T-helper 22 cell (primary cell): ENCODE data around the gene AZIN2.
"Not testable (repeated sequence)": the region's sequence is repeated elsewhere in the genome, so short reads cannot be mapped to it uniquely, and the experiment has no call there.

ENCODE experiments used
- DNase-seq: peaks from one replicate; pipeline ENCODE4 v3.0.0-alpha.2; 2020; ENCODE audit warnings: low read depth

AZIN2 gene

DNA sequence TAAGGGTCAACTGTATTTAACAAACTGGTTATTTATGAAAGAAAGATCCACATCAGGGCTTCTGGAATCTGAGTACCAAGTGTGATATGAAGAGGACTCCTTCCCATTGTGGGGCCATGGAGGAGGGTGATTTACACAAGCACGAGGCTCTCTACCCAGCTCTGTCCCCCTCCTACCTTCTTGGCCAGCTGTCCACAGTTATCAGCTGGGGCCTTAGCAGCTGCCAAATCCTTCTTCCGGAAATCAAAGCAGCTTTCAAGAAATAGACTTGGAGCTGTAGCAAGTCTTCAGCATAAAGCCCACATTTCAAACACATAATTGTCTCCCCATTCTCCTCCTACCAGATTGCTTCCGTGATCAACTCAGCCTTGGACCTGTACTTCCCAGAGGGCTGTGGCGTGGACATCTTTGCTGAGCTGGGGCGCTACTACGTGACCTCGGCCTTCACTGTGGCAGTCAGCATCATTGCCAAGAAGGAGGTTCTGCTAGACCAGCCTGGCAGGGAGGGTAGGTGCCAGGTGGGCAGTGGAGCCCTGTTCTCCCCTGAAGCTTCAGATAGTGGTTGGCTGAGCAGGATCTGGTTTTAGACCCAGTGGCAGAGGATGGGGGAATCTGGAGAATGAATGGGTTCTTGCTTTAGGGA is 15.5 kb downstream of the AZIN2 start:
- no peak for DNase-seq

DNA sequence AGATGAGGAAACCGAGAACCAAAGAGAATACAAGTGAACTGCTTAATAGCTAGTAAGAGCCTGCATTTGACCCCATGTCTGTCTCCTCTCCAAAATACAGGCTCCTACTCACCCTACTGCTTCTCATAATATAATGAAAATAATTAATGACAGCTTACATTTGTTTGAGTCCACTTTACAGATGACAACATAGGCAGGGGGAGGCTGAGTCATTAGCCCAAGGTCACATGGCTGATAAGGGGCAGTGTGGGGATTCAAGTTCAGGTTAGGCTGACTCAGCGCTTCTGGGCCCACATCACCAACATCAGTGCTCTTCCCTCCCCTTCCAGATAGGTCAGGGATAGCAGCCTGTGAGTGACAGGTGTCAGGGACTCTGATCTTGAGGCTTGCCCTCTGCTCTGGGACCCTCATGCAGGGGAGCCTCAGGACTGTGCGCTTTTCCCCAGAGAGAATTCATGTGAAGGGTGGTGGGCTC is 16.2 kb downstream of the AZIN2 start:
- DNase-seq = no peak

DNA sequence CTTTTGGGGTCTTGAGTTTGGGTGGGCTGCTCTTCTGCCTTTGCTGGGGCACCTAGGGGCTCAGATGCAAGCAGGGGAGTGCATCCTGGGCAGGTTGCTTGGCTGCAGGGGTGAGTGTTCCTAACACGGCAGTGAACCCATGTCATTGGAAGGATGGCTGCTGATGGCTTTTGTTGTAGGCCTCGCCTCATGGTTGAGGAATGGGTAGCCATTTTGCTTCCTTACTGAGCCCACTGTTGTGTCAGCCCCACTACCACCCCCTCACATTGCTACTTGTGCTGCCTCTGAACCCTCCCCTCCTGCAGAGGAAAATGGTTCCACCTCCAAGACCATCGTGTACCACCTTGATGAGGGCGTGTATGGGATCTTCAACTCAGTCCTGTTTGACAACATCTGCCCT is 16.8 kb downstream of the AZIN2 start:
- no peak for DNase-seq

DNA sequence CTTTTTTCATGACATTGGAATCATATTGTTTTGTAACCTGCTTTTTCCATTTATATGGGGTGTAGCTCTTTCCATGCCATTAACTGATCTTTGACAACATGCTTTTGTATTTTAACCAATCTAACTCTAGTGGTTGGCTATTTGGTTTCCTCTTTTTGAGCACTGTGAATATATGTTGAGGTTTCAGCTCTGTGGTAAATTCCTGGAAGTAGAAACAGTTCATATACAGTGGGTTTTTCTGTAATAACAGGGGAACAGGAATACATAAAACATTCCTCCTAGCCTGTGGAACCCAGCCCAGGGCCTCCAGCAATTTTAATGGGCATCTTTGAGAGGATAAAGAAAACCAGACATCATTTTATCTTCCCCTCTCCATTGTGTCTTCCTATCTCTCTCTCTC is 17.4 kb downstream of the AZIN2 start:
- DNase-seq = no peak

DNA sequence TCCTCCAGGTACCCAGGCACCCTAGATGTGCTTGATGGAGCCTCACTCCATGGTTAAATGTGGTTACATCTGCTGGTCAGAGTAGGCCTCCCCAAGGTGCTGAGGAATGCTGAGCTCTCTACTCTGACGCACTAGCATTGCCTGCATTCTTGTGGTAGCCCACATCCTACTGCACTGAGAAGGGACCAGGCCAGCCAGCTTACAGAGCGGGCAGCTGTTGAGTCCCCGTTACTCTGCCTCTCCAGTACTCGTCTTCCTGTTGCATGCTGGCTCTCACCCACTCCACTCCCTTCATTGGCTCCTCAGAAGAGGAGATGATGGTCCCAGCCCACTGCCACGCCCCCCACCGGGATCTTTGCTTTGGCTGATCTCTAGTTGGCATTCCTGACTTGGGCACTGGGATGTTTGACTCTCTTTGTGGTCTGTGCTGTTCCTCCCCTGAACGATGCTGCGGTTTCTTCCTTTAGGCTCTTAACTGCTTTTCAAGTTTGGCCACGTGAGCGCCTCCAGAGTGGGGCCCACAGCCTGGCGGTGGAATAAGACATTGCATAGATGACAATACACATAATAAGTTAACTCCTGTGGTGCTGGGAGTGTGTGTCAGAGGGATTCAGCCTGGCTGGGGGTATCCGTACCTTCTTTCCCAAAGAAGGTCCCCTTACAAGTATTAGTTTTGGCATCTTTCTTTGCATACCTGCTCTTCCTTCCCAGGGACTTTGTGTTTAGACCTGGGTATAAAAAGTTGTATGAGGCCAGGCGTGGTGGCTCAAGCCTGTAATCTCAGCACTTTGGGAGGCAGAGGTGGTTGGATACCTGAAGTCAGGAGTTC is 18.6 kb downstream of the AZIN2 start:
- DNase-seq = peak; percentile 73

DNA sequence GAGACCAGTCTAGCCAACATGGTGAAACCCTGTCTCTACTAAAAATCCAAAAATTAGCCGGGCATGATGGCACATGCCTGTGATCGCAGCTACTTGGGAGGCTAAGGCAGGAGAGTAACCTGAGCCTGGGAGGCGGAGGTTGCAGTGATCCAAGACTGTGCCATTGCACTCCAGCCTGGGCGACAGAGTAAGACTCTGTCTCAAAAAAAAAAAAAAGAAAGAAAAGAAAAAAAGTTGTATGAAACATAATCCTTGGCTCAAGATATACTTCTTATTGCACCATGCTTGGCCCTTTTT is 19.1 kb downstream of the AZIN2 start:
- DNase-seq = not testable (repeated sequence)

DNA sequence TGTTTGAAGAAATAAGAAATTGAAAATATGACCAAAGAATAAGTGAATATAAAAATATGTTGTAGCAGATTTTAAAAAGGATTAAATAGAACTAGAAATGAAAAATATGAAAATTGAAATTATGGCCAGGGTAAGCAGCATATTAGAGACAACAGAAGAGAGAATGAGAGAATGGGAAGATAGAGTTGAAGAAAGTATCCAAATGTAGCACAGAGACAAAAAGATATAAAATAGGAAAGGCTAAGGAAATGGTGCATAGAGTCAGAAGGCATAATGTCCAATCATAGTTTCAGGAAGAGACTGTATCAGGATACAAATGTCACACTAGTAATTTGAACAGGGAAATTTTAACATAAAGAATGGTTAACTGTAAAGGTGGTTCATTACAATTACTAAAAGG is 29.5 kb downstream of the AZIN2 start:
- DNase-seq = no peak

DNA sequence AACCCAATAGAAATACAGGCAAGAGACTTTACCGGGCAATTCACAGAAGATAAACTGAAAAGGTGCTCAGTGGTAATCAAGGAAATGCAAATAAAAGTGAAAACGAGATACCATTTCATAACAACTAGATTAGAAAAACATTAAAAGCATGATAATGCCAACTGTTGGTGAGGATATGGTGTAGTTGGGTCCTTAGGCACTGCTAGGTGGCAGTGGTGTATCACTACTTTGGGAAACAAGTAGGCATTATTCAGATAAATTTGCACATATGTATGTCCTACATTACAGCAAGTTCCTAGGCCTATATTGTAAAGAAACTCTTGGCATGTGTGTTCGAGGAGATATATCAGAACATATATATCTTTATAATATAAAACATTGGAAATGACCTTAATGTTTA is 31.0 kb downstream of the AZIN2 start:
- no peak for DNase-seq

DNA sequence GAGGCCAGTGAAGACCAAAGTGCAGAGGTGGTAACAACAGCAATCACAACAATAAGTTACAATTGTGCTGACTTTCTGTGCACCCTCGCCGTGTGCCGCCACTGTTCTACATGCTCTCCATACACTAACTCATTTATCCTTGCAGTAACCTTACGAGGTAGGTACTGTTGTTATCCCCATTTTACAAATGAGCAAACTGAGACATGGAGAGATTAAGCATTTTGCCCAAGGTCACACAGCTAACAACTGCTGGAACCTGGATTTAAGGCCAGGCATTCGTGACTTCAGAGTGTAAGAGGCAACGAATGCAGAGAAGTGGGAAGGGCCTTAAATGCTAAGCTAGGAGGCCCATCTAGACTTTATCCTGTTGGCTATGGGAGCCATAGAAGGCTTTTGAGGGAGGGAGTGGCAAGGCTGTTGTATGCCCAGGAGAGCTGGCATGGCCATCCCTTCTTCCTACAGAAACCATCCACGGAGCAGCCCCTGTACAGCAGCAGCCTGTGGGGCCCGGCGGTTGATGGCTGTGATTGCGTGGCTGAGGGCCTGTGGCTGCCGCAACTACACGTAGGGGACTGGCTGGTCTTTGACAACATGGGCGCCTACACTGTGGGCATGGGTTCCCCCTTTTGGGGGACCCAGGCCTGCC is 36.6 kb downstream of the AZIN2 start:
- no peak for DNase-seq

DNA sequence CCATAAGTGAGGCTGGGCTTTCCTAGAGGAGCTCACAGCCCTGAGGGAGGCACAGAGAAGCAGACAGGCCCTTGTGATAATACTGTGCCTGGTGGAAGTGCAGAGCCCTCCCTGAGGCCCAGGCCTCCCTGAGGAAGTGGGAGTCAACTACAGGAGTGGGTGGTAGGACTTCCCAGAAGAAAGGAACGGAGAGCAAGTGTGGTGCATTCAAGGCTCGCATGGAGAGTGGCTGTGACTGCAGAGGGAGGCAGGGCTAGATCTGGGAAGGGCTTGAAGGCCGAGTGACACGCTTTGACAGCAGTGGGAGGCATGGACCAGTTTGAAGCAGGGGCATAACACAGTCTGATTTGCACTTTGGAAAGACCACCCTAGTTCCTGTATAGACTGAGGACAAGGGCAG is 37.3 kb downstream of the AZIN2 start:
- DNase-seq = no peak

DNA sequence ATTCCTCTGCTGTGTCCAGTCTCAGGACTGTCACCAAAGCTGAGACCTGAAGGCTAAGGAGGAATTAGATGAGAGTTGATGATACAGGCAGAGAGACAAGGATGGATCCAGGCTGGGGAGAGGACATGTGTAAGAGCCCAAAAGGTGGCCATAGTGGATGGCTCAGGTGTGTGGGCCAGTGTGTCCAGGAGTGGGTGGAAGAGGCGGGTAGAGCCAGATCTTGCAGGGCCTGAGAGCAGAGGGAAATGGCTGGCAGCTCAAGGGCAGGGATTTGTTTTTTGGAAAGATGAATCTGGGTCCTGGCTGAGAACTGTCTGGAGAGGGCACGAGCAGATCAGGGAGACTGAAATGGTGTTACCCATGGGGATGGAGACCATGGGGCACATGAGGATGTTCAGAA is 38.1 kb downstream of the AZIN2 start:
- no peak for DNase-seq

DNA sequence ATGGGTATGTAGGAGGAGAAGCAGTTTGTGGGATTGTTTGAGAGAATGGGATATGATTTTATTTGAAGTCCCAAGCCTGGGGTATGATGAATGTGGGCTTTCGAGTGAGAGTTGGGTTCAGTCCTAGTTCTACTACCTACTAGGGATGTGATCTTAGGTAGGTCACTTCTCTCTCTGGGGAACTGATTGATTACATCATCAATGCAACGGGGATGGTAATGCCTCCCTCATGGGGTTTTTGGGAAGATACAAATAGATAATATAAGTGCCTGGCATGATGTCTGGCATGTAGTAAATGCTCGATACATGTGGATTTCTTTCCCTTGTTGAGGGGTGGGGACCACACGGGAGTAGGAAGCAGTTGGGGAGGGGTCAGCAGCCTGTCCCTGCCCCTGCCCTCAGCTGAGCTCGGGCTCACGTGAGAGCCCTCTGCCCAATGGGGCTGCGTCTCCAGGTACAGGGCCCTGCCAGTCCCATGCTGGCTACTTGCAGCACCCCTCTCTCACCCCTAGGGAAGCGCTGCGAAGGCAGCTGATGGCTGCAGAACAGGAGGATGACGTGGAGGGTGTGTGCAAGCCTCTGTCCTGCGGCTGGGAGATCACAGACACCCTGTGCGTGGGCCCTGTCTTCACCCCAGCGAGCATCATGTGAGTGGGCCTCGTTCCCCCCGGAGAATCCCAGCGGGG is 38.7 kb downstream of the AZIN2 start:
- no peak for DNase-seq

DNA sequence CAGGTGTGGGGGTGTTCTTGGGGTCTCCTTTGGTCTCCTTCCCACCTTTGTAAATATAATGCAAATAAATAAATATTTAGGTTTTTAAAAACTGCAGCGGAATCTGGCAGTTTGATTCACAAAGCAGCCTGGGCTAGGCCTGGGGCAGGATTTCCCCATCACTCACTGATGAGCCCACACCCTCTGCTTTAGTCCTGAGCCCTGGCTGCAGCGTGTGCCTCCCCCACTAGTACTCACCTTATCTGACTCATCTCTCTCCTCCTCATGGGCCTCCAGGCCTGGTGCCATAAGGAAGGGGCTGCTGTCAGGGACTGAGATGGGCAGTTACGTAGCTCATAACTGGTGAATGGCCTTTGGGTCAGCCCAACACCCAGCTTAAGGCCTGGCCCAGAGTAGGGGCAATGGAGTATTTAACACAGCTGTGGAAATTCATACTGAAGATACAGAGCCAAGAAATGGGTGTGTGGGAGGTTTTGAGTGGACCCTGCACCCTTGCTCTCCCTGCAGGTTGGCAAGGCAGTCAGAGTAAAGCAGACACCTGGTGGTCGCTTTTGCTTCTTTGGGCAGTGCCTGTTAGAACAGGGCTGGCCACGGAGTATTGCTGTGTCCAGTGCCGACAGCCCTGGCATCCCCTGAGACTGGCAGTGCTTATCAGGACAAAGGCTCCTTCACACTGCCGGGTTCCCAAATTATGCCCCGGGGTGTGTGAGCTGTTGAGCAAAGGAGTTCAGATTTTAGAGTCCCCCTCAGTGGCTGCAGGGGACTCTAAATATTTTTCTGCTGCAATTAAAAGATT is 39.7 kb downstream of the AZIN2 start:
- no peak for DNase-seq

DNA sequence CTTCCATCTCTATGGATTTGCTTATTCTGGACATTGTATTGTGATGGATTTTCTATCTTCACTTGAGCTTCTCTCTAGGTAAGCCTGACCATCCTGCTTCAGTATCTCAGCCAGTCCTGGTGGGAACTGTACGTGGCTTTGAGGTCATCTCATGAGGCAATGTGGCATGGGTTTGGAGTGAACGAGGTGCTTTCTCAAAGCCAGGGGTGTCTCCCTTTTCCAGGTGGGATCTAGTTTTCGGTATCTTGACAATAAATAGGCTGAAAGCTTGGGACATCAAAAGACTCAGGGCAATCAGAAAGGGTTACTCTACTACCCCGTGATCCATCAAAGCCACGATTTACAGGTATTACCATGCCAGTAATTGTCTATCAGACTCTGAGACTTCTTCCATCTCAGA is 40.8 kb downstream of the AZIN2 start:
- no peak for DNase-seq

DNA sequence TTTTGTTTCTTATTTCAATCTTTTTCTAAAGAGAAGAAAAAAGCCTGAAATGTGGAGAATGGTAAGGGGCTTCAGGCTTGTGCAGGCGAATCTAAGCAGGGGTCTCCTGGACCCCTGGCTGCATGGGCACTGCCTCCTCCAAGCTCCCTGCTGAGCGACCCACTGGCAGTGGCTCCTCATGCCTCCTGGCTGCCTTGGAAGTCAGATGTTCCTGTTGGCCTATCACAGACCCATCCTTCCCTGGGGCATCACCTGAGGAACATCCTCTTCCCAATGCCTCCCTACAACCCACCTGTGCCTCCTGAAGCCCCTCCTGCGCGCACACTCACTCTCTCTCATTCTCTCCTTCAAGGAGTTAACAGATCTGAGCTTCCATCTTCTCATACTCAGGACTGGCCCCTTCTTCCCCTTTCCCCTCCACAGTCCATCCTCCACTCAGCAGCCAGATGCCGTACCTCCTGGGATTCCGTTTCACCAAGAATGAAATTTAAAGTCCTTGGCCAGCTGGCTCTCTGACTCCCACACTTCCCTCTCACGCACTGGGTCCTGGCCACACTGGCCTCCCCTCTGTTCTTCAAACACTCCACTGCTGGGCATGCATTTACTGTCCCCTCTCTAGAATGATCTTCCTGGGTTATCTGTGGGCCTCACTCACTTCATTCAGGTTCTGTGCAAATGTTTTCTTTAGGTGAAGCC is 41.7 kb downstream of the AZIN2 start:
- DNase-seq = no peak

DNA sequence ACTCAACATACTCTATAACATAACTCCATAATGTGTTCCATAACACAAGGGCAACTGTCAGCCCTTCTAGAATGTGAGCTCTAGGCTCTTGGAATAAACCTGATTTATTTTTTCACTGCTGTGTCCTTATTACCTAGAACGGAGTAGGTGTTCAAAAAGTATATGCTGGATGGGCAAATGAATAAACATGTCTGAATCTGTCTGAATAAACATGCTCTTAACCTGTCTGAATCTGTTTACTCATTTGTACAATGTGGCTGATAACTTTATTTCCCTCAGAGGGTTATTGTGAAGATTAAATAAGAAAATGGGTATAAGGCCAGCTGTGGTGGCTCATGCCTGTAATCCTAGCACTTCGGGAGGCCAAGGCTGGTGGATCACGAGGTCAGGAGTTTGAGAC is 42.3 kb downstream of the AZIN2 start:
- no peak for DNase-seq

DNA sequence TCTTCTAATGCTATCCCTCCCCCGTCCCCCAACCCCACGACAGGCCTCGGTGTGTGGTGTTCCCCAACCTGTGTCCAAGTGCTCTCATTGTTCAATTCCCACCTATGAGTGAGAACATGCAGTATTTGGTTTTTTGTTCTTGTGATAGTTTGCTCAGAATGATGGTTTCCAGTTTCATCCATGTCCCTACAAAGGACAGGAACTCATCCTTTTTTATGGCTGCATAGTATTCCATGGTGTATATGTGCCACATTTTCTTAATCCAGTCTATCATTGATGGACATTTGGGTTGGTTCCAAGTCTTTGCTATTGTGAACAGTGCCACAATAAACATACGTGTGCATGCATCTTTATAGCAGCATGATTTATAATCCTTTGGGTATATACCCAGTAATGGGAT is 43.7 kb downstream of the AZIN2 start:
- not testable (repeated sequence) for DNase-seq

DNA sequence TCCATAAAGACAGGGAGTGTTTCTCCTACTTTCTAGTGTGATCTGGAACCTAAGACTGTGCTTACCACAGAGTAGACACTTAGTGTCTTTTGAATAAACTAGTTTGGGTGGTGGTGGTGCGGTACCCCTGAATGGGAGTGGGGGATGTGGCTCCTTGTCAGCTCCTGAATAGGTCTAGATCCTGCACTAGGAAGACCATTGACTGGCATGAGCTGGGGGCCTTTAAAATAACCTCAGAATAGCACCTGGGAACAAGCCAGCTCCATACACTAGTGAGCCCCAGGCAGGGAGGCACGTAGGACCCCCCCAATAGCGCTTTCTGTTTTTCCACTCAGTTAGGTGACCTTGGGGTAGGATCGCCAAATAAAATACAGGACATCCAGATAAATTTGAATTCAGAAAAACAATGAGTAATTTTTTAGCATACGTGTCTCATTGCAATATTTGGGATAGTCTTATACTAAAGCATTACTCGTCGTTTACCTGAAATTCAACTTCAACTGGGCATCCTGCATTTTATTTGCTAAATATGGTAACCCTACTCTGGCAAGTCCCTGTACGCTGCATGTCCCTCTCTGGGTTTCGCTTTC is 45.6 kb downstream of the AZIN2 start:
- no peak for DNase-seq

DNA sequence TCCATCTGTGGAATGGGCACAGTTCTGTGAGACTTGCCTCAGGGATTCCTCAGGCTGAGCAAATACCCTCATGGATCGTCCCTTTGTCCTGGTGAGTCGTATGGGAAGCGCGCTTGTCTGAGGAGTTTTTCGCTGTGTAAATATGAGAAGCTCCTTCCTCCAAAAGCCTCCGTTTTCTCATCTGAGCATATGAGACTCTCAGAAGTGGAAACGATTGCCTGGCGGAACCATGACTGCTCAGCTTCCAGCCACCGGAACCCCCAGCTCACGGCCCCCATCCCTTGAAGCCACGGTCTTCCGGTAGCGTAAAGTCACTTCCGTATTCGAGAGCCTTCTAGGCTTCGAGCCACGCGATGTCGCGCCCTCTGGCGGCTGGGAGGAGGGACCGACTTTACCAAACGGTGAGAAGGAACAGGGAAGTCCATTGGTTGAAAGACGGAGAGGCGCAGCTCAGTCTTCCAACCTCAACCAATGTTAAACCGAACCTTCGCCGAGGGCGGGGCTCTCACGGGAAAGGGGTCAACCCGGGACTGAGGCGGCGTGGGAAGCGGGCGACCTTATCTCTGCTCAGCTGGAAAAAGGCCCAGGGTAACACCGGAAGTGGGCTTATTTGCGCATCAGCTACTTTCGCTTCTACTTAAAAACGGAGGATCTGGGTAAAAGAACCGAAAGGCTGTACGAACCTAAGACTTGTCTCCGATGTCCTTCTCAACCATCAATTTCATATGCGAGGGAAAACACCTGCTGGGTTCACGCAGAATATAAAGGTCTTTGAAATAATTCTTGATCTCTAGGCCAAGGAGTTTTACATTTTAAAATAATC is 46.3 kb downstream of the AZIN2 start:
- DNase-seq = peak; percentile 98

DNA sequence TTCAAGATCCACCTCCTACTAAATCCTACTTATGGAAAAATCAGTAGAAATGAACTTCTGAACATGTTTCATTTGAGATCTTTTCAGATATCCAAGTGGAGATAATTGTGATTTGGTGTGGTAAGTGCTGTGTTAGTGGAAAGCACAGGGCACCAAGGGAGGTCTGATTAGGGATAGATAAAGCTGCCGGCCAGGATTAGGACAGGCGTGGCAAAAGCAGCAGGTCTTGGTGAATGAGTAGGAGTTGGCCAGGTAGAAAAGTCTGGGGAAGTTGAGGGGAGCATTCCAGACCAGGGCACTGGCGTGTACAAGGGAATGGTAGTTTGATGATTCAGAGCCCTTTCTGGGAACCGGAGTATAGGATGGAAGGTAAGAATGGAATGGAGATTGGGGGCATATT is 47.8 kb downstream of the AZIN2 start:
- DNase-seq = no peak
